Chondrocyte (in vitro differentiated cells): Measurements from ENCODE around the gene LRRC61. TPM values are rescaled to one million over a fixed set of nuclear protein-coding genes. Genes with fewer than 3 reads are reported as not detected.
"Not testable (repeated sequence)": the region's sequence is repeated elsewhere in the genome, so short reads cannot be mapped to it uniquely, and the experiment has no call there.

Experiments used
- DNase-seq: peaks from one replicate; pipeline ENCODE4 v3.0.0; 2021; ENCODE audit warnings: mixed read lengths, low spot score
- H3K27ac Mint-ChIP-seq: one replicate; pipeline ENCODE4 v1.8.0; 2021; ENCODE audit warnings: mild to moderate bottlenecking, moderate library complexity, mixed read lengths; ENCODE audit not compliant: unreplicated experiment
- H3K27me3 Mint-ChIP-seq: 2 replicates; pipeline ENCODE4 v1.8.0; 2021; ENCODE audit warnings: low read depth, mixed read lengths
- H3K36me3 Mint-ChIP-seq: 2 replicates; pipeline ENCODE4 v1.8.0; 2021; ENCODE audit warnings: low read depth, mixed read lengths
- H3K4me1 Mint-ChIP-seq: 2 replicates; pipeline ENCODE4 v1.8.0; 2021; ENCODE audit warnings: low read depth, mild to moderate bottlenecking, mixed read lengths
- H3K4me3 Mint-ChIP-seq: one replicate; pipeline ENCODE4 v1.8.0; 2021; ENCODE audit warnings: mild to moderate bottlenecking, moderate library complexity, mixed read lengths; ENCODE audit not compliant: unreplicated experiment
- H3K9me3 Mint-ChIP-seq: 2 replicates; pipeline ENCODE4 v1.8.0; 2021; ENCODE audit warnings: low read depth, mixed read lengths
- CTCF ChIP-seq: fragments of 200-600 bp; sonication (generic); IDR thresholded peaks from 2 replicates; pipeline ENCODE4 v1.5.0; 2021; ENCODE audit warnings: antibody characterized with exemption, mild to moderate bottlenecking, moderate library complexity
- total RNA-seq: library from RNA; stranded (reverse); gene quantifications from 3 replicates; pipeline ENCODE4 v1.2.1, GENCODE V29; 2021

LRRC61 gene
- total RNA-seq, 1 donor from 2014 or later = 1.7 TPM

- no peak overlapping the region for H3K27ac Mint-ChIP-seq
- H3K4me3 Mint-ChIP-seq = no peak overlapping the region
- no peaks in the 10 kb centered on the region for H3K27me3 Mint-ChIP-seq
- DNase-seq = no peak
- H3K9me3 Mint-ChIP-seq = no peaks in the 10 kb centered on the region
- no peak for TF ChIP-seq CTCF
- H3K36me3 Mint-ChIP-seq = no peaks in the 10 kb centered on the region
- H3K4me1 Mint-ChIP-seq = peaks cover 15% of the 10 kb centered on the region
Observed at GRCh38 chr7:150384406-150385301, 61.5 kb downstream of the LRRC61 start.

GRCh38 chr7:150385302-150385723 is 62.2 kb downstream of the LRRC61 start:
- Mint-ChIP-seq H3K27ac (no peak overlapping the region), H3K4me3 (no peak overlapping the region)
- DNase-seq = peak; percentile 44

GRCh38 chr7:150385884-150386283 is 62.7 kb downstream of the LRRC61 start:
- not testable (repeated sequence) for H3K36me3 Mint-ChIP-seq, H3K27ac Mint-ChIP-seq

More at GRCh38 chr7:150385302-150385723, 62.2 kb downstream of the LRRC61 start:
- H3K27me3 Mint-ChIP-seq = no peaks in the 10 kb centered on the region
- H3K9me3 Mint-ChIP-seq = no peaks in the 10 kb centered on the region
- H3K36me3 Mint-ChIP-seq = no peaks in the 10 kb centered on the region
- H3K4me1 Mint-ChIP-seq = peaks cover 9% of the 10 kb centered on the region
- TF ChIP-seq CTCF = no peak

More at GRCh38 chr7:150385884-150386283, 62.7 kb downstream of the LRRC61 start:
- H3K9me3 Mint-ChIP-seq, H3K4me1 Mint-ChIP-seq, DNase-seq, H3K4me3 Mint-ChIP-seq, H3K27me3 Mint-ChIP-seq: not testable (repeated sequence)

Other genes with a start within 250 kb of the LRRC61 start
- 0.25 to 0.85 TPM in 2 of 3 replicates, not detected in the other for gene ACTR3C, start 190 bp downstream of the LRRC61 start, total RNA-seq
- 1.4 to 1.9 TPM (median 1.8 TPM) in 3 replicates for gene RARRES2, start 18.3 kb downstream of the LRRC61 start, total RNA-seq
- gene REPIN1, start 45.5 kb downstream of the LRRC61 start, total RNA-seq = 59.5 to 65.8 TPM (median 63.4 TPM) in 3 replicates
- 4.3 to 6.5 TPM (median 6.0 TPM) in 3 replicates for gene ZNF775, start 56.0 kb downstream of the LRRC61 start, total RNA-seq
- gene GIMAP8, start 127.3 kb downstream of the LRRC61 start, total RNA-seq = not detected in 3 replicates
- gene GIMAP7, start 191.5 kb downstream of the LRRC61 start, total RNA-seq = not detected in 3 replicates
- not detected in 3 replicates for gene GIMAP4, start 244.0 kb downstream of the LRRC61 start, total RNA-seq